Measurements from ENCODE around the gene KCTD8.

KCTD8 gene

GRCh38 chr4:44162538-44163270, 285.9 kb downstream of the KCTD8 start:
- Histone ChIP-seq H3K27me3 (ENCODE audit: insufficient read depth, low read length) (no peaks in the 10 kb centered on the region), H2AFZ (ENCODE audit: low read length, unreplicated experiment) (no peak overlapping the region), H3K4me1 (ENCODE audit: control insufficient read depth, insufficient read depth, low read length, unreplicated experiment) (no peaks in the 10 kb centered on the region), H3K79me2 (ENCODE audit: control insufficient read depth, insufficient read depth, low read length, unreplicated experiment) (no peaks in the 10 kb centered on the region), H3K36me3 (ENCODE audit: insufficient read depth, low read length) (no peaks in the 10 kb centered on the region), H3K27ac (ENCODE audit: low read depth, low read length) (no peak overlapping the region), H3K4me3 (ENCODE audit: low read depth, low read length) (no peak overlapping the region)

- Histone ChIP-seq H3K4me3 (ENCODE audit: low read depth, low read length) (no peak overlapping the region), H3K4me1 (ENCODE audit: control insufficient read depth, insufficient read depth, low read length, unreplicated experiment) (no peaks in the 10 kb centered on the region), H2AFZ (ENCODE audit: low read length, unreplicated experiment) (no peak overlapping the region), H3K27me3 (ENCODE audit: insufficient read depth, low read length) (no peaks in the 10 kb centered on the region), H3K36me3 (ENCODE audit: insufficient read depth, low read length) (no peaks in the 10 kb centered on the region), H3K27ac (ENCODE audit: low read depth, low read length) (no peak overlapping the region), H3K79me2 (ENCODE audit: control insufficient read depth, insufficient read depth, low read length, unreplicated experiment) (no peaks in the 10 kb centered on the region)
Observed at GRCh38 chr4:44161756-44162155, 286.9 kb downstream of the KCTD8 start.

- Histone ChIP-seq H3K27ac (ENCODE audit: low read depth, low read length) (no peak overlapping the region), H3K4me3 (ENCODE audit: low read depth, low read length) (no peak overlapping the region), H3K36me3 (ENCODE audit: insufficient read depth, low read length) (no peaks in the 10 kb centered on the region), H3K27me3 (ENCODE audit: insufficient read depth, low read length) (no peaks in the 10 kb centered on the region), H2AFZ (ENCODE audit: low read length, unreplicated experiment) (no peak overlapping the region), H3K4me1 (ENCODE audit: control insufficient read depth, insufficient read depth, low read length, unreplicated experiment) (no peaks in the 10 kb centered on the region), H3K79me2 (ENCODE audit: control insufficient read depth, insufficient read depth, low read length, unreplicated experiment) (no peaks in the 10 kb centered on the region)
Observed at GRCh38 chr4:44160776-44161367, 287.7 kb downstream of the KCTD8 start.

- no peak overlapping the region for H2AFZ ChIP-seq (ENCODE audit: low read length, unreplicated experiment)
- H3K4me3 ChIP-seq (ENCODE audit: low read depth, low read length) = no peak overlapping the region
- no peaks in the 10 kb centered on the region for H3K4me1 ChIP-seq (ENCODE audit: control insufficient read depth, insufficient read depth, low read length, unreplicated experiment)
- H3K36me3 ChIP-seq (ENCODE audit: insufficient read depth, low read length) = no peaks in the 10 kb centered on the region
- no peak overlapping the region for H3K27ac ChIP-seq (ENCODE audit: low read depth, low read length)
- no peaks in the 10 kb centered on the region for H3K79me2 ChIP-seq (ENCODE audit: control insufficient read depth, insufficient read depth, low read length, unreplicated experiment)
- no peaks in the 10 kb centered on the region for H3K27me3 ChIP-seq (ENCODE audit: insufficient read depth, low read length)
Observed at GRCh38 chr4:44159991-44160390, 288.6 kb downstream of the KCTD8 start.

GRCh38 chr4:44157611-44158277, 290.9 kb downstream of the KCTD8 start:
- no peaks in the 10 kb centered on the region for H3K4me1 ChIP-seq (ENCODE audit: control insufficient read depth, insufficient read depth, low read length, unreplicated experiment)
- no peaks in the 10 kb centered on the region for H3K36me3 ChIP-seq (ENCODE audit: insufficient read depth, low read length)
- no peak overlapping the region for H3K4me3 ChIP-seq (ENCODE audit: low read depth, low read length)
- H3K79me2 ChIP-seq (ENCODE audit: control insufficient read depth, insufficient read depth, low read length, unreplicated experiment) = no peaks in the 10 kb centered on the region
- H2AFZ ChIP-seq (ENCODE audit: low read length, unreplicated experiment) = no peak overlapping the region
- H3K27me3 ChIP-seq (ENCODE audit: insufficient read depth, low read length) = no peaks in the 10 kb centered on the region
- H3K27ac ChIP-seq (ENCODE audit: low read depth, low read length) = no peak overlapping the region

- H3K27ac ChIP-seq (ENCODE audit: low read depth, low read length) = no peak overlapping the region
- H3K4me3 ChIP-seq (ENCODE audit: low read depth, low read length) = no peak overlapping the region
- H3K79me2 ChIP-seq (ENCODE audit: control insufficient read depth, insufficient read depth, low read length, unreplicated experiment) = no peaks in the 10 kb centered on the region
- no peaks in the 10 kb centered on the region for H3K36me3 ChIP-seq (ENCODE audit: insufficient read depth, low read length)
- H2AFZ ChIP-seq (ENCODE audit: low read length, unreplicated experiment) = no peak overlapping the region
- no peaks in the 10 kb centered on the region for H3K27me3 ChIP-seq (ENCODE audit: insufficient read depth, low read length)
- no peaks in the 10 kb centered on the region for H3K4me1 ChIP-seq (ENCODE audit: control insufficient read depth, insufficient read depth, low read length, unreplicated experiment)
Observed at GRCh38 chr4:44150091-44150576, 298.5 kb downstream of the KCTD8 start.

GRCh38 chr4:44149282-44149681, 299.3 kb downstream of the KCTD8 start:
- H3K79me2 ChIP-seq (ENCODE audit: control insufficient read depth, insufficient read depth, low read length, unreplicated experiment) = no peaks in the 10 kb centered on the region
- H3K4me1 ChIP-seq (ENCODE audit: control insufficient read depth, insufficient read depth, low read length, unreplicated experiment) = no peaks in the 10 kb centered on the region
- no peak overlapping the region for H2AFZ ChIP-seq (ENCODE audit: low read length, unreplicated experiment)
- H3K36me3 ChIP-seq (ENCODE audit: insufficient read depth, low read length) = no peaks in the 10 kb centered on the region
- H3K4me3 ChIP-seq (ENCODE audit: low read depth, low read length) = no peak overlapping the region
- H3K27ac ChIP-seq (ENCODE audit: low read depth, low read length) = no peak overlapping the region
- no peaks in the 10 kb centered on the region for H3K27me3 ChIP-seq (ENCODE audit: insufficient read depth, low read length)

GRCh38 chr4:44147571-44148075, 301.0 kb downstream of the KCTD8 start:
- no peaks in the 10 kb centered on the region for H3K79me2 ChIP-seq (ENCODE audit: control insufficient read depth, insufficient read depth, low read length, unreplicated experiment)
- no peaks in the 10 kb centered on the region for H3K4me1 ChIP-seq (ENCODE audit: control insufficient read depth, insufficient read depth, low read length, unreplicated experiment)
- H3K27ac ChIP-seq (ENCODE audit: low read depth, low read length) = no peak overlapping the region
- no peaks in the 10 kb centered on the region for H3K36me3 ChIP-seq (ENCODE audit: insufficient read depth, low read length)
- H3K4me3 ChIP-seq (ENCODE audit: low read depth, low read length) = no peak overlapping the region
- no peaks in the 10 kb centered on the region for H3K27me3 ChIP-seq (ENCODE audit: insufficient read depth, low read length)
- no peak overlapping the region for H2AFZ ChIP-seq (ENCODE audit: low read length, unreplicated experiment)

- no peaks in the 10 kb centered on the region for H3K79me2 ChIP-seq (ENCODE audit: control insufficient read depth, insufficient read depth, low read length, unreplicated experiment)
- no peaks in the 10 kb centered on the region for H3K36me3 ChIP-seq (ENCODE audit: insufficient read depth, low read length)
- H3K27me3 ChIP-seq (ENCODE audit: insufficient read depth, low read length) = no peaks in the 10 kb centered on the region
- no peaks in the 10 kb centered on the region for H3K4me1 ChIP-seq (ENCODE audit: control insufficient read depth, insufficient read depth, low read length, unreplicated experiment)
- no peak overlapping the region for H3K4me3 ChIP-seq (ENCODE audit: low read depth, low read length)
- H2AFZ ChIP-seq (ENCODE audit: low read length, unreplicated experiment) = no peak overlapping the region
- H3K27ac ChIP-seq (ENCODE audit: low read depth, low read length) = no peak overlapping the region
Observed at GRCh38 chr4:44146516-44146915, 302.1 kb downstream of the KCTD8 start.

- no peaks in the 10 kb centered on the region for H3K79me2 ChIP-seq (ENCODE audit: control insufficient read depth, insufficient read depth, low read length, unreplicated experiment)
- H3K27me3 ChIP-seq (ENCODE audit: insufficient read depth, low read length) = no peaks in the 10 kb centered on the region
- no peak overlapping the region for H2AFZ ChIP-seq (ENCODE audit: low read length, unreplicated experiment)
- H3K36me3 ChIP-seq (ENCODE audit: insufficient read depth, low read length) = no peaks in the 10 kb centered on the region
- H3K4me3 ChIP-seq (ENCODE audit: low read depth, low read length) = no peak overlapping the region
- H3K27ac ChIP-seq (ENCODE audit: low read depth, low read length) = no peak overlapping the region
- no peaks in the 10 kb centered on the region for H3K4me1 ChIP-seq (ENCODE audit: control insufficient read depth, insufficient read depth, low read length, unreplicated experiment)
Observed at GRCh38 chr4:44145868-44146267, 302.7 kb downstream of the KCTD8 start.
